ENCODE data around the gene SYTL2.

The SYTL2 gene

DNA sequence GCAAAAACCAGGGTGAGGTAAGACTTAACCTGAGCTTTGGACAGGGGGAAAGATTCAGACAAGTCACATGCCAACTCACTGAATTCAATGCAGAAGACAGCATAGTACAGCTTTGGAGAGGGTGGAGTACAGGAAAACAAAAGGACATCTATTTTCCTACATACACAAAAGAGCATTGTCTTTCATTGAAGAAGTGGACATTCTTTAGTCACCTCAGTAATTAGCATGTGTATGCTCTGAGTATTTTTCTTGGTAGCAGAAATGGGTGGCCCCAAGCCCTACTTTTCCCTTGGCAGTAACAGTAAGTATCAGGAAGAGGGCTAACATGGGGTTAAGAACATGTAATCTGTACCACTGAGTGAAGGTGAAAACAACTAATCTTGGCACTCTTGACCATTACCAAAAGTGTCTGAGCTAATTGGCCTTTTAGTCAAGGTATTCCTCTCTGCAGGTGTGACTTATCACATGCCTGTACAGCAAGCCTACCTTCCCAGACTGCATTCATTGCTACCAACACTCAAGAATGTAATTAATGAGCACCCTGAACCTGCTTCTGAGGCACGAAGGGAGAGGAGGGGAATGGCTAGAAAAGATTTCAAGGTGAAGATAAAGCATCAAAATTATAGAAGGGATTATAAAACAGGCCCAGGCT, 33.9 kb downstream of the SYTL2 start:
- TF ChIP-seq RAD21 (IDR thresholded peaks at IDR 0.05; ENCODE audit: low read depth) (no peak), EGR1 (IDR thresholded peaks at IDR 0.05) (no peak), TCF12 (IDR thresholded peaks at IDR 0.05; ENCODE audit: low read depth) (no peak), CREB1 (IDR thresholded peaks at IDR 0.05; ENCODE audit: low read depth) (no peak), FOXM1 (IDR thresholded peaks at IDR 0.05; ENCODE audit: borderline replicate concordance, low read depth) (no peak), YY1 (IDR thresholded peaks at IDR 0.05; ENCODE audit: low read depth) (no peak), ZBTB7A (IDR thresholded peaks at IDR 0.05; ENCODE audit: low read depth) (no peak), CEBPB (IDR thresholded peaks at IDR 0.05) (no peak), TEAD4 (IDR thresholded peaks at IDR 0.05) (no peak), EP300 (IDR thresholded peaks at IDR 0.05; ENCODE audit: borderline replicate concordance) (no peak), NFIC (IDR thresholded peaks at IDR 0.05) (no peak), TAF1 (IDR thresholded peaks at IDR 0.05; ENCODE audit: low read depth) (no peak)
- TF ChIP-seq, protein P1, sequence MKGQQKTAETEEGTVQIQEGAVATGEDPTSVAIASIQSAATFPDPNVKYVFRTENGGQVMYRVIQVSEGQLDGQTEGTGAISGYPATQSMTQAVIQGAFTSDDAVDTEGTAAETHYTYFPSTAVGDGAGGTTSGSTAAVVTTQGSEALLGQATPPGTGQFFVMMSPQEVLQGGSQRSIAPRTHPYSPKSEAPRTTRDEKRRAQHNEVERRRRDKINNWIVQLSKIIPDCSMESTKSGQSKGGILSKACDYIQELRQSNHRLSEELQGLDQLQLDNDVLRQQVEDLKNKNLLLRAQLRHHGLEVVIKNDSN (IDR thresholded peaks at IDR 0.05): no peak
- TF ChIP-seq, protein P2, sequence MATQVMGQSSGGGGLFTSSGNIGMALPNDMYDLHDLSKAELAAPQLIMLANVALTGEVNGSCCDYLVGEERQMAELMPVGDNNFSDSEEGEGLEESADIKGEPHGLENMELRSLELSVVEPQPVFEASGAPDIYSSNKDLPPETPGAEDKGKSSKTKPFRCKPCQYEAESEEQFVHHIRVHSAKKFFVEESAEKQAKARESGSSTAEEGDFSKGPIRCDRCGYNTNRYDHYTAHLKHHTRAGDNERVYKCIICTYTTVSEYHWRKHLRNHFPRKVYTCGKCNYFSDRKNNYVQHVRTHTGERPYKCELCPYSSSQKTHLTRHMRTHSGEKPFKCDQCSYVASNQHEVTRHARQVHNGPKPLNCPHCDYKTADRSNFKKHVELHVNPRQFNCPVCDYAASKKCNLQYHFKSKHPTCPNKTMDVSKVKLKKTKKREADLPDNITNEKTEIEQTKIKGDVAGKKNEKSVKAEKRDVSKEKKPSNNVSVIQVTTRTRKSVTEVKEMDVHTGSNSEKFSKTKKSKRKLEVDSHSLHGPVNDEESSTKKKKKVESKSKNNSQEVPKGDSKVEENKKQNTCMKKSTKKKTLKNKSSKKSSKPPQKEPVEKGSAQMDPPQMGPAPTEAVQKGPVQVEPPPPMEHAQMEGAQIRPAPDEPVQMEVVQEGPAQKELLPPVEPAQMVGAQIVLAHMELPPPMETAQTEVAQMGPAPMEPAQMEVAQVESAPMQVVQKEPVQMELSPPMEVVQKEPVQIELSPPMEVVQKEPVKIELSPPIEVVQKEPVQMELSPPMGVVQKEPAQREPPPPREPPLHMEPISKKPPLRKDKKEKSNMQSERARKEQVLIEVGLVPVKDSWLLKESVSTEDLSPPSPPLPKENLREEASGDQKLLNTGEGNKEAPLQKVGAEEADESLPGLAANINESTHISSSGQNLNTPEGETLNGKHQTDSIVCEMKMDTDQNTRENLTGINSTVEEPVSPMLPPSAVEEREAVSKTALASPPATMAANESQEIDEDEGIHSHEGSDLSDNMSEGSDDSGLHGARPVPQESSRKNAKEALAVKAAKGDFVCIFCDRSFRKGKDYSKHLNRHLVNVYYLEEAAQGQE (IDR thresholded peaks at IDR 0.05; ENCODE audit: low read depth): no peak
- TF ChIP-seq, protein P3, sequence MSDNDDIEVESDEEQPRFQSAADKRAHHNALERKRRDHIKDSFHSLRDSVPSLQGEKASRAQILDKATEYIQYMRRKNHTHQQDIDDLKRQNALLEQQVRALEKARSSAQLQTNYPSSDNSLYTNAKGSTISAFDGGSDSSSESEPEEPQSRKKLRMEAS (IDR thresholded peaks at IDR 0.05): no peak

DNA sequence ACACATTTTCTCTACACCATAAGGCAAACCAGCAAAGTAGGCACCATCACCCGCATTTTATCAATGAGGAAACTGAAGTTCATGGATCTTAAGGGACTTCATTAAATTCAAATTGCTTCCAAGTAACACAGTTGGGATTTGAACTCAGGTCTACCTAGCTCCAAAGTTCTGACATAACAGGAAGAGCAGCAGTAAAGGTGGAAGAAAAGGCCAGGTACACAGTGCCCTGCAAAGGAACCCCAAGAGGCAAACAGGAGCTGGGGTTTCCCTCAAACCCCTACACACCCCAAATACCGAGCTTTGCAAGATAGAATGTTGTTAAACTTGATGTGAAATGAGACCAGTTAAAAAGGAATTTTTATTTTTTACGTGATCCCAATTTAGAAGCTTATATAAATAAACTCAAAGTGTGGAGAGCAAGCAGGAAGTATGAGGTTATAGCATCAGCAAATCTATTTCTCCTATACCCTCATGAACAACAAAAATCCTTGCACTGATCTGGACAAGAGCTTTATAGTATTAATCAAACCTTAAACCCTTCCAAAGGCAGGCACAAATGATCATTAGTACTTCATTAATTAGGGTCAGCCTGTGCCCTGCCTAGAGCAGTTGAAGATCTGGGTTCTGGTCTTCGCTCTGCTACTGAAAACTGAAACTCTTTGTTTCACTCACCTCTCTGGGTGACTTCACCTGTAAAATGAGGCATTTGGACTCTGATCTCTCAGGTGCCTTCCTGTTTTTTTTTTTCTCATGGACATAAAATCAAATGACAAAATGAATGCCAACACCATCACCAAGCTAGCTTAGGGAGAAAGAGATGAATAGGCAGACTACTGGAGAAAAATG, 36.5 kb downstream of the SYTL2 start:
- TF ChIP-seq RAD21 (IDR thresholded peaks at IDR 0.05; ENCODE audit: low read depth) (no peak), TCF12 (IDR thresholded peaks at IDR 0.05; ENCODE audit: low read depth) (no peak), CREB1 (IDR thresholded peaks at IDR 0.05; ENCODE audit: low read depth) (no peak), FOXM1 (IDR thresholded peaks at IDR 0.05; ENCODE audit: borderline replicate concordance, low read depth) (no peak), NFIC (IDR thresholded peaks at IDR 0.05) (no peak), ZBTB7A (IDR thresholded peaks at IDR 0.05; ENCODE audit: low read depth) (no peak), TAF1 (IDR thresholded peaks at IDR 0.05; ENCODE audit: low read depth) (no peak), TEAD4 (IDR thresholded peaks at IDR 0.05) (no peak), YY1 (IDR thresholded peaks at IDR 0.05; ENCODE audit: low read depth) (no peak), CEBPB (IDR thresholded peaks at IDR 0.05) (no peak), EP300 (IDR thresholded peaks at IDR 0.05; ENCODE audit: borderline replicate concordance) (no peak)
- TF ChIP-seq, protein P2 (IDR thresholded peaks at IDR 0.05; ENCODE audit: low read depth): no peak
- TF ChIP-seq, protein P1 (IDR thresholded peaks at IDR 0.05): no peak

DNA sequence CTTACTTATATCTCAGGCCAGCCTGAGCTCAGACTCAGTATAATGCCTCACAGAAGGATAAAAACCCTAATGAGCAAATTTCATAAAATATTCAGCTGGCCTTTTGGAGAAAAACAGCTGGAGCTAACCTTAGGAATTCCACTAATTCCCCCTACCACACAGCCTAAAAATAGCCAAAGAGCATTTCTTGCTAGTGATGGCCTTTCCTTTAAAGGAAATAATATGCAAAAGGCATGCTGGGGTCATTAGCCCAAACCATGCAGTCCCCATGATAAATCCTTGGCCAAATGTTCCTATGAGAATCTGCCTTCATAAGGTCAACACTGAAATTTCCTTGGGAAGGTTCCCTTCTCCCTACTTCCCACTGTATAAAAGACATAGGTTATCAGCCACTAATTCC, 38.2 kb downstream of the SYTL2 start:
- TF ChIP-seq CREB1 (IDR thresholded peaks at IDR 0.05; ENCODE audit: low read depth) (no peak), TCF12 (IDR thresholded peaks at IDR 0.05; ENCODE audit: low read depth) (no peak), CEBPB (IDR thresholded peaks at IDR 0.05) (no peak), RAD21 (IDR thresholded peaks at IDR 0.05; ENCODE audit: low read depth) (no peak), EP300 (IDR thresholded peaks at IDR 0.05; ENCODE audit: borderline replicate concordance) (no peak), YY1 (IDR thresholded peaks at IDR 0.05; ENCODE audit: low read depth) (no peak), EGR1 (IDR thresholded peaks at IDR 0.05) (no peak), NFIC (IDR thresholded peaks at IDR 0.05) (no peak)
- TF ChIP-seq, protein P1 (IDR thresholded peaks at IDR 0.05): no peak

DNA sequence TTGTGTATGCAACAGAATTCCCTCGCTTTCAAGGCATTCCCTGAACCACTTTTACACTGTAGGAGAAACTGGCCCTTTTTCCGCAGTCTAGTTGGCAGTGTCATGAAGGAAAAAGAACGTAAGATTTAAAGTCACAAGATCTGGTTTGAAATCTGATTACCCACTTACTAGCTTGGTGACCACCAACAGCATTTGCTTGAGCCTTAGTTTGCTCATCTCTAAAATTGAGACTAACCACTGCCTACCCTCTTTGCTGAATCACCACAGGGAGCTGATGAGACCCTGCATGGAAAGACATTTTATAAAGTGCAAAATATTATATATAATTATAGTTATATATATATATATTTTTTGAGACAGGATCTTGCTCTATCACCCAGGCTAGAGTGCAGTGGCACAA, 39.4 kb downstream of the SYTL2 start:
- TF ChIP-seq CREB1 (IDR thresholded peaks at IDR 0.05; ENCODE audit: low read depth) (no peak), YY1 (IDR thresholded peaks at IDR 0.05; ENCODE audit: low read depth) (no peak), TCF12 (IDR thresholded peaks at IDR 0.05; ENCODE audit: low read depth) (no peak), FOXM1 (IDR thresholded peaks at IDR 0.05; ENCODE audit: borderline replicate concordance, low read depth) (no peak), CEBPB (IDR thresholded peaks at IDR 0.05) (no peak), EP300 (IDR thresholded peaks at IDR 0.05; ENCODE audit: borderline replicate concordance) (no peak), TEAD4 (IDR thresholded peaks at IDR 0.05) (no peak), NFIC (IDR thresholded peaks at IDR 0.05) (no peak), ZBTB7A (IDR thresholded peaks at IDR 0.05; ENCODE audit: low read depth) (no peak), TAF1 (IDR thresholded peaks at IDR 0.05; ENCODE audit: low read depth) (no peak), EGR1 (IDR thresholded peaks at IDR 0.05) (no peak), RAD21 (IDR thresholded peaks at IDR 0.05; ENCODE audit: low read depth) (no peak)
- TF ChIP-seq, protein P2 (IDR thresholded peaks at IDR 0.05; ENCODE audit: low read depth): no peak
- TF ChIP-seq, protein P1 (IDR thresholded peaks at IDR 0.05): no peak
- TF ChIP-seq, protein P3 (IDR thresholded peaks at IDR 0.05): no peak
